Measurements from ENCODE around the gene ADH6. TPM values are rescaled to one million over a fixed set of nuclear protein-coding genes. Genes with fewer than 3 reads are reported as not detected.

Gene ADH6
- polyA plus RNA-seq, 1 of the 3 experiments (the other 2 are of a cell fraction): not detected

GRCh38 chr4:99221980-99222379, 2.9 kb upstream of the ADH6 start:
- no peaks in the 10 kb centered on the region for H3F3A ChIP-seq (replicated peaks; ENCODE audit: insufficient read depth)
- H3K4me2 ChIP-seq: no peak overlapping the region
- no peaks in the 10 kb centered on the region for H3K36me3 ChIP-seq (replicated peaks in 1 of 2; ENCODE audit: control insufficient read depth in 1 of 2, insufficient read depth in 2 of 2, low read length in 1 of 2)
- no peaks in the 10 kb centered on the region for H3K27me3 ChIP-seq (ENCODE audit: insufficient read depth)
- no peaks in the 10 kb centered on the region for H3K79me2 ChIP-seq (ENCODE audit: insufficient read depth)
- H3K9ac ChIP-seq: no peak overlapping the region
- H3K9me2 ChIP-seq: no peaks in the 10 kb centered on the region
- no peaks in the 10 kb centered on the region for H4K20me1 ChIP-seq (ENCODE audit: insufficient read depth)
- TF ChIP-seq RXRA (IDR thresholded peaks at IDR 0.05; ENCODE audit: borderline replicate concordance, low read depth) (no peak), EP300 (IDR thresholded peaks at IDR 0.05; ENCODE audit: borderline replicate concordance in 1 of 2, low read depth in 1 of 2, low read length in 1 of 2) (no peak)
- no peaks in the 10 kb centered on the region for H3K9me3 ChIP-seq
- no peak overlapping the region for H3K4me3 ChIP-seq (ENCODE audit: low read depth in 2 of 2, low read length in 1 of 2)
- ChIA-PET CTCF (no interaction called here), POLR2A (no interaction called here)
- no peak overlapping the region for H3K27ac ChIP-seq (ENCODE audit: low read depth in 2 of 2, low read length in 1 of 2)
- H3K4me1 ChIP-seq (ENCODE audit: control insufficient read depth in 1 of 2, insufficient read depth in 2 of 2, low read depth in 1 of 2, low read length in 1 of 2): no peaks in the 10 kb centered on the region
- WGBS (ENCODE audit: low lambda C conversion rate): 45% methylated on average over 1 of the region's 1 CpG
- H2AFZ ChIP-seq (ENCODE audit: low read depth): no peak overlapping the region
- DNase-seq: no peak

- no peaks in the 10 kb centered on the region for H3K9me2 ChIP-seq
- no peak overlapping the region for H2AFZ ChIP-seq (ENCODE audit: low read depth)
- H3K4me2 ChIP-seq: no peak overlapping the region
- H3K36me3 ChIP-seq (replicated peaks in 1 of 2; ENCODE audit: control insufficient read depth in 1 of 2, insufficient read depth in 2 of 2, low read length in 1 of 2): no peaks in the 10 kb centered on the region
- no peak overlapping the region for H3K4me3 ChIP-seq (ENCODE audit: low read depth in 2 of 2, low read length in 1 of 2)
- H3K9me3 ChIP-seq: no peaks in the 10 kb centered on the region
- H3F3A ChIP-seq (replicated peaks; ENCODE audit: insufficient read depth): no peaks in the 10 kb centered on the region
- TF ChIP-seq SMC3 (IDR thresholded peaks at IDR 0.05; ENCODE audit: low read depth, low read length) (no peak), REST (IDR thresholded peaks at IDR 0.05; ENCODE audit: low read depth, low read length) (no peak), TEAD4 (IDR thresholded peaks at IDR 0.05; ENCODE audit: borderline replicate concordance, insufficient read depth) (no peak), RFX5 (IDR thresholded peaks at IDR 0.05; ENCODE audit: low read length) (no peak), MAX (IDR thresholded peaks at IDR 0.05; ENCODE audit: low read depth) (no peak), YY1 (IDR thresholded peaks at IDR 0.05; ENCODE audit: low read depth) (no peak), ELF1 (IDR thresholded peaks at IDR 0.05) (no peak), TCF12 (IDR thresholded peaks at IDR 0.05) (no peak), TAF1 (IDR thresholded peaks at IDR 0.05; ENCODE audit: borderline replicate concordance, low read depth, low read length) (no peak), FOSL2 (IDR thresholded peaks at IDR 0.05; ENCODE audit: borderline replicate concordance, low read depth) (no peak), NFIC (IDR thresholded peaks at IDR 0.05; ENCODE audit: borderline replicate concordance) (no peak), NRF1 (IDR thresholded peaks at IDR 0.05; ENCODE audit: low read depth, low read length) (no peak)
- H3K79me2 ChIP-seq (ENCODE audit: insufficient read depth): no peaks in the 10 kb centered on the region
- POLR2A ChIA-PET: no interaction called here
- no peaks in the 10 kb centered on the region for H3K27me3 ChIP-seq (ENCODE audit: insufficient read depth)
- no peak overlapping the region for H3K9ac ChIP-seq
- H3K4me1 ChIP-seq (ENCODE audit: control insufficient read depth in 1 of 2, insufficient read depth in 2 of 2, low read depth in 1 of 2, low read length in 1 of 2): no peaks in the 10 kb centered on the region
- DNase-seq: no peak
- WGBS (ENCODE audit: low lambda C conversion rate): 17% methylated on average over 1 of the region's 1 CpG
- no peaks in the 10 kb centered on the region for H4K20me1 ChIP-seq (ENCODE audit: insufficient read depth)
- H3K27ac ChIP-seq (ENCODE audit: low read depth in 2 of 2, low read length in 1 of 2): no peak overlapping the region
- CTCF ChIA-PET: interaction anchor here (0.9 kb wide), 1 partner anchor 59 kb away, joined by 3 read pairs; no protein-coding TSS in a partner anchor
These were observed 433 bp upstream of the ADH6 start for GRCh38 chr4:99219479-99219878.

Data from SK-N-SH (cell line).